CD4-positive, alpha-beta memory T cell (primary cell): ENCODE measurements around the gene PKN1. TPM values are rescaled to one million over a fixed set of nuclear protein-coding genes. Genes with fewer than 3 reads are reported as not detected.

Experiments used
- CTCF ChIA-PET: fragments of 350-600 bp; sonication (Branson Sonifier 250); formaldehyde crosslinking; loops from one replicate; lab custom pipeline; 2021; ENCODE audit warnings: inconsistent platforms; ENCODE audit not compliant: partially characterized antibody; lab: Charles Lee
- POLR2A ChIA-PET: fragments of 350-600 bp; sonication (Branson Sonifier 250); formaldehyde crosslinking; loops from one replicate; lab custom pipeline; 2021; ENCODE audit not compliant: partially characterized antibody; lab: Charles Lee
- DNase-seq, 5 donors: peaks; one replicate each; pipeline versions ENCODE4 v3.0.0 to v3.0.0-alpha.2; 2020 to 2022; ENCODE audit warnings: mixed read lengths in 1 of 5
- H3K27ac ChIP-seq: one replicate; pipeline ENCODE4 v1.7.0; 2013; ENCODE audit warnings: low read depth, low read length
- H3K27me3 ChIP-seq: 2 replicates; pipeline ENCODE4 v1.7.0; 2013; ENCODE audit warnings: mild to moderate bottlenecking, low read length, moderate library complexity; ENCODE audit not compliant: insufficient read depth
- H3K36me3 ChIP-seq: 2 replicates; pipeline ENCODE4 v1.7.0; 2013; ENCODE audit warnings: mild to moderate bottlenecking, low read length, moderate library complexity; ENCODE audit not compliant: insufficient read depth
- H3K4me1 ChIP-seq: 2 replicates; pipeline ENCODE4 v1.7.0; 2013; ENCODE audit warnings: mild to moderate bottlenecking, low read length, moderate library complexity; ENCODE audit not compliant: insufficient read depth
- H3K4me3 ChIP-seq, 2 donors: one replicate each; pipeline ENCODE4 v1.7.0; 2013; ENCODE audit warnings: low read length in 2 of 2, mild to moderate bottlenecking in 1 of 2
- H3K9me3 ChIP-seq, 2 donors: one replicate each; pipeline ENCODE4 v1.7.0; 2013; ENCODE audit warnings: low read length in 2 of 2, control low read depth in 1 of 2; ENCODE audit not compliant: control insufficient read depth in 1 of 2
- H3K27ac Mint-ChIP-seq, 7 donors: one replicate each; pipeline ENCODE4 v1.8.0; 2020 to 2021; ENCODE audit warnings: mixed read lengths in 7 of 7, mild to moderate bottlenecking in 6 of 7, inconsistent platforms in 3 of 7, moderate library complexity in 3 of 7
- H3K27me3 Mint-ChIP-seq, 2 donors: one replicate each; pipeline ENCODE4 v1.8.0; 2020 to 2021; ENCODE audit warnings: mixed read lengths in 2 of 2
- H3K36me3 Mint-ChIP-seq, 2 donors: one replicate each; pipeline ENCODE4 v1.8.0; 2020 to 2021; ENCODE audit warnings: mixed read lengths in 2 of 2, inconsistent platforms in 1 of 2, mild to moderate bottlenecking in 1 of 2
- H3K4me1 Mint-ChIP-seq, 4 donors: one replicate each; pipeline ENCODE4 v1.8.0; 2020 to 2021; ENCODE audit warnings: mixed read lengths in 4 of 4, mild to moderate bottlenecking in 1 of 4
- H3K4me3 Mint-ChIP-seq, 8 donors: one replicate each; pipeline ENCODE4 v1.8.0; 2020 to 2021; ENCODE audit warnings: mixed read lengths in 8 of 8, mild to moderate bottlenecking in 7 of 8, moderate library complexity in 6 of 8, inconsistent platforms in 3 of 8
- H3K9me3 Mint-ChIP-seq, 8 donors: one replicate each; pipeline ENCODE4 v1.8.0; 2020 to 2021; ENCODE audit warnings: mixed read lengths in 8 of 8, mild to moderate bottlenecking in 5 of 8, inconsistent platforms in 3 of 8, moderate library complexity in 1 of 8
- intact Hi-C: fragments of 100-400 bp; cut with micrococcal nuclease; formaldehyde crosslinking; loops from one replicate; pipeline ENCODE4 v1.15.1; 2023
- polyA plus RNA-seq, 2 donors: library from polyadenylated mRNA; unstranded; fragments of 300-500 nt; fragmentation: Illumina TruSeq; gene quantifications; one replicate each; pipeline ENCODE4 v1.2.3, GENCODE V29; 2021
- total RNA-seq, 2 experiments: library from RNA; stranded (reverse); gene quantifications; one replicate each; pipeline ENCODE4 v1.2.3, GENCODE V29; 2021

PKN1 gene
- total and polyA plus RNA-seq, 4 experiments from 2014 or later, result 41.5 to 205 (median 138) TPM

DNA sequence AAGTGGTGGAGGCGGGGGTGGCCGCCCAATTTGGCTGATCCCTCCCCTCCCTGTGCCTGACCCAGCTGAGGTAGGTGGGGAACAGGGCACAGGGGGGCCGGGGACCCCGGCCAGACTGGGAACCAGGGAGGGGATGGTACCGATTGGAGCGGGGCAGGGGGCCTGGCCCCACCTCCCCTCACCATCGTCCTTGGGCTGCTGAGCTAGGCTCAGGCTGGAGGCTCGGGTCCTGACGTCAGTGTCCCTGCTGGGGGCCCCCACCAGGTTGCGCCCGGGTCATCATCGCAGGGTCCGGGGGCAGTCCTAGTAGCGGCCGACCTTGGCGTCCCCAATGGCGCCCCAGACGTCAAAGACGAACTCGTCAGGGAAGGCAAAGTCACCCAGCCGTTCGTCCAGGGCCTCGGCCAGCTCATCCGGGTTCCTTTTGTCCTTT, 45.0 kb downstream of the PKN1 start:
- ChIA-PET CTCF (interaction anchor here (1.2 to 4.3 kb wide), 6 partner anchors 11 to 341 kb away, joined by 3 to 44 read pairs (median 18); partner anchors contain the start of genes ASF1B and PKN1), POLR2A (interaction anchor here (1.2 to 2.7 kb wide), 2 partner anchors 17 to 57 kb away, joined by 4 to 6 read pairs; partner anchors contain the start of gene GIPC1)
- H3K27me3 Mint-ChIP-seq, result peaks cover 3 to 15% of the 10 kb centered on the region in 2 donors
- no peak overlapping the region for H3K27ac ChIP-seq
- peaks cover 6 to 15% of the 10 kb centered on the region in 2 donors for H3K36me3 Mint-ChIP-seq
- peaks cover 13 to 25% (median 19%) of the 10 kb centered on the region in 4 donors for H3K4me1 Mint-ChIP-seq
- peaks cover 10% of the 10 kb centered on the region for H3K36me3 ChIP-seq
- H3K27ac Mint-ChIP-seq, result no peak overlapping the region
- H3K4me3 Mint-ChIP-seq, result no peak overlapping the region
- peaks cover 27% of the 10 kb centered on the region for H3K4me1 ChIP-seq
- H3K9me3 ChIP-seq, result no peaks in the 10 kb centered on the region
- H3K27me3 ChIP-seq, result peaks cover 9% of the 10 kb centered on the region
- H3K4me3 ChIP-seq, result no peak overlapping the region
- DNase-seq, result no peak
- H3K9me3 Mint-ChIP-seq, result no peaks in the 10 kb centered on the region
- intact Hi-C loops, result no loop called here

DNA sequence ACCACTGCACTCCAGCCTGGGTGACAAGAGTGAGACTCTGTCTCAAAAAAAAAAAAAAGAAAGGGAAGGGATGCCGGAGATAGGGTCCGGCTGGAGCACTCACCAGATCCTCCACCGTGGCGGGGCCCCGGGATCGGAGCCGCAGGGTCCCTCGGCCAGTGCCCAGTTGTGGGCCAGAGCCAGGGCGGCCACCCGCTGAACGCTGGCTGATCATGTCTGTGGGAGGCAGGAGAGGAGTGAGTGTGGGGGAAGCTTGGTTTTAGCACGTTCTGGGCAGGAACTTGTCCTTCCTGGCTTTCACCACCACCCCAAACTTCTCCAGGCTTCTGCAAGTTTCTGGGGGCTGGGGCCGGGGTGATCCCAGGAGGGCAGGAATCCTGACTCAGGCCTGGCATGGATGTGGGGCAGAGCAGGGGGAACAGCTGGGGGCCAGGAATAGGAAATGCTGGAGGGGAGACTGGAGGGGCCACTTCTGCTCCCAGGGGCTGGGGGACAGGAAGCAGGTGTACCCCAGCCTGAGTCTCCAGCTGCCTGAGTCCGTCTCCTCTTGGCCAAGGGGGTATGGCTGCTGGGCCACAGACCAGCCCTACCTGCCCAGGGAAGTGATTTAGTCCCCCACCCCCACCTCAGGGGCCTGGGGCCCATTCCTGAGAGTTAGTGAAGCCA, 46.3 kb downstream of the PKN1 start:
- Mint-ChIP-seq H3K27me3 (peaks cover 1 to 12% of the 10 kb centered on the region in 2 donors), H3K4me3 (no peak overlapping the region), H3K4me1 (peaks cover 11 to 20% (median 16%) of the 10 kb centered on the region in 4 donors), H3K9me3 (no peaks in the 10 kb centered on the region), H3K27ac (peak overlapping the region in 1 of 7 donors; percentile 24), H3K36me3 (peaks cover 6 to 15% of the 10 kb centered on the region in 2 donors)
- Histone ChIP-seq H3K4me1 (peaks cover 24% of the 10 kb centered on the region), H3K36me3 (peaks cover 10% of the 10 kb centered on the region), H3K9me3 (no peaks in the 10 kb centered on the region), H3K4me3 (no peak overlapping the region), H3K27me3 (peaks cover 6% of the 10 kb centered on the region), H3K27ac (no peak overlapping the region)
- ChIA-PET CTCF (interaction anchor here (0.7 to 4.3 kb wide), 29 partner anchors 9 to 397 kb away, joined by 3 to 44 read pairs (median 5); partner anchors contain the start of genes ADGRE5, ASF1B, DDX39A and GIPC1), POLR2A (interaction anchor here (1.2 to 2.7 kb wide), 9 partner anchors 7 to 343 kb away, joined by 3 to 10 read pairs (median 4); partner anchors contain the start of genes ASF1B, DDX39A and GIPC1)
- intact Hi-C loops, result no loop called here
- no peak for DNase-seq

DNA sequence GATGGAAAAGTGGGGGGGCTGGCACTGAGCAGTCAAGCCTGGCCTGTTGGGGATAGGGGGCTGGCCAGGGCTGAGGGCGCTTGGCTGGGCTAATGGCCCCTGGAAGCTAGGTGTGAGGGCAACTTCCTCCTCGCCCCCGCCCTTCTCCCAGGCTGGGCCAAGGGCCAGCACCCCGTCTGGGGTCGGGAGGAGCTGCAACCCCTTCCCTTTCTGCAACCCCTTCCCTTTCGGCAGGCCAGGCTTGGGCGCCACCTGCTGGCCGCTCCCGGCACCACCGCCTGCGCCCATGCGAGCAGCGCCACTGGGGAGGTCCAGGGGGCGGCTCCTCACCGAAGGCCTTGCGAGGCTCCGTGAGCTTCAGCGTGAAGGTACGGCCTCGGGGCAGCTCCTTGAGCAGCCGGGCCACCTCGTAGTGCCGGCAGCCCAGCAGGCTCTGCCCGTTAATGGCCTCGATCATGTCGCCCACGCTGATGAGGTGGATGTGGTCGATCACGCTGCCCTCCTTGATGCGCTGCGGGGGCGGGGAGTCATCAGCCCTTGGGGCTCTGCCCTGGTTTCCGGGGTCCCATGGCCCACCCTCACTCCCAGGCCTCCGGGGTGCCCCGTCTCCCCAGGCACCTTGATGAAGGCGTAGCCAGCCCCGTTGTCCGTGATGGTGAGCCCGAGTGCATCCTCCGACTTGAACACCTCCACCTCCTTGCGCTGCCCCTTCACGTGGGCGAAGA, 47.0 kb downstream of the PKN1 start:
- Mint-ChIP-seq H3K4me3 (no peak overlapping the region), H3K27me3 (peaks cover 0 to 7% of the 10 kb centered on the region in 2 donors), H3K27ac (no peak overlapping the region), H3K4me1 (peaks cover 7 to 15% (median 11%) of the 10 kb centered on the region in 4 donors), H3K36me3 (peaks cover 6 to 15% of the 10 kb centered on the region in 2 donors), H3K9me3 (no peaks in the 10 kb centered on the region)
- DNase-seq, result peak; percentile 56 to 75 (median 64)
- Histone ChIP-seq H3K9me3 (no peaks in the 10 kb centered on the region), H3K27ac (no peak overlapping the region), H3K4me3 (no peak overlapping the region), H3K4me1 (peaks cover 18% of the 10 kb centered on the region), H3K36me3 (peaks cover 10% of the 10 kb centered on the region), H3K27me3 (no peaks in the 10 kb centered on the region)
- intact Hi-C loops, result loop anchor here (2.0 to 10.0 kb wide), 3 partner anchors 47 to 343 kb away; partner anchors contain the start of genes ADGRL1, ASF1B and PKN1
- ChIA-PET CTCF (interaction anchor here (0.5 to 4.3 kb wide), 42 partner anchors 8 to 599 kb away, joined by 3 to 44 read pairs (median 4); partner anchors contain the start of genes ADGRE5, ASF1B, DDX39A and GIPC1), POLR2A (interaction anchor here (1.0 to 2.7 kb wide), 10 partner anchors 8 to 344 kb away, joined by 3 to 10 read pairs (median 4); partner anchors contain the start of genes ASF1B, DDX39A and GIPC1)

DNA sequence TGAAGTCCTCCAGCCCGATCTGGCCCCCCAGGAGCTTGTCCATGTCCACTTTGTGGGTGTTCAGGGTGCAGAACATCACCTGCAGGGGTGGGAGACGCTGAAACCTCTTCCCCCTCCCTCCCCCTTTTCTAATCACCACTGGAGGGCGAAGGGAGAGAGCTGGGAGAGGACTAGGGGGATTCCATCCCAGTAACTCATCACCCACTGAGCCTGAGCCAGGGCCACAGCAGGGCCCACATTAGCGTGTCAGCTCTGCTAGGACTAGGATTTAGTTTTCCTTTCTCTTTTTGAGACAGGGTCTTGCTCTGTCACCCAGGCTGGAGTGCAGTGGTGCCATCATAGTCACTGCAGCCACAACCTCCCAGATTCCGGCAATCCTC, 47.6 kb downstream of the PKN1 start:
- H3K9me3 Mint-ChIP-seq, result no peaks in the 10 kb centered on the region
- intact Hi-C loops, result loop anchor here (2.0 to 10.0 kb wide), 3 partner anchors 48 to 344 kb away; partner anchors contain the start of genes ADGRL1, ASF1B and PKN1
- ChIA-PET POLR2A (interaction anchor here (1.0 to 2.4 kb wide), 8 partner anchors 9 to 344 kb away, joined by 3 to 10 read pairs (median 4); partner anchors contain the start of genes ASF1B and DDX39A), CTCF (interaction anchor here (0.5 to 4.3 kb wide), 40 partner anchors 9 to 599 kb away, joined by 3 to 44 read pairs (median 4); partner anchors contain the start of genes ADGRE5, ASF1B, DDX39A and GIPC1)
- H3K27ac Mint-ChIP-seq, result peak overlapping the region in 1 of 7 donors; percentile 23
- peaks cover 6 to 15% of the 10 kb centered on the region in 2 donors for H3K36me3 Mint-ChIP-seq
- no peak overlapping the region for H3K4me3 ChIP-seq
- H3K4me3 Mint-ChIP-seq, result no peak overlapping the region
- no peaks in the 10 kb centered on the region for H3K9me3 ChIP-seq
- H3K4me1 Mint-ChIP-seq, result peaks cover 7 to 12% (median 9%) of the 10 kb centered on the region in 4 donors
- no peaks in the 10 kb centered on the region for H3K27me3 ChIP-seq
- H3K36me3 ChIP-seq, result peaks cover 10% of the 10 kb centered on the region
- H3K27ac ChIP-seq, result no peak overlapping the region
- DNase-seq, result no peak
- peaks cover 0 to 7% of the 10 kb centered on the region in 2 donors for H3K27me3 Mint-ChIP-seq
- H3K4me1 ChIP-seq, result peaks cover 12% of the 10 kb centered on the region

DNA sequence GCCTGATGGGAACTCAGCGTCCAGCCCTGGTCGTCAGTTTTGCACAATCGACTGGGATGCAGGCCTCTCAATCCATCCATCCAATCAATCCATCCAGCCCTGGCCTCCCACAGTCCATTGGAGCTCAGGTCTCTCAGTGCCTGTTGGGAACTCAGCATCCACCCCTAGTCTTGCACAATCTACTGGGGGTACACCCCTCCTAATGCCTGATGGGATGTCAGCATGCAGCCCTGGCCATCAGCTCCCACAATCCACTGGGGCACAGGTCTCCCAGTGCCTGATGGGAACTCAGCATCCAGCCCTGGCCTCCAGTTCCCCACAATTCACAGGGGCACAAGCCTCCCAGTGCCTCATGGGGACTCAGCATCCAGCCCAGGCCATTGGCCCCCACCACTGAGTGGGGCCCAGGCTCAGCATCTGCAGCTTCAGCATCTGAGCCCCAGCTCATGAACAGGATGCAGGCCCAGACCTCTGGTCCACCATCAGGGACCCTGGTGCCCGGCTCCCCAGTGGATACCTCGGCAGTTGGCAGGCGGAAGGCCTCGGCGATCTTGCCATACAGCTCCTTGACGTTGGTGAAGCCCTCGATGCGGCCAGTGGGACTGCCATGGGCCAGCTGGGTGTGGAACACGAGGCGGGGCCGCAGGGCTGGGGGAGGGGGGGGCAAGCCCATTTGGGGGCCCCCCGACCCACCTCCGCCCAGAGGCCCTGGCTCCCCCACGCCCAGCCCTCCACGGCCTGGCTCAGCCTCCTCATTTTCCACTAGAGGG, 49.3 kb downstream of the PKN1 start:
- ChIA-PET POLR2A (interaction anchor here (1.2 kb wide), 1 partner anchor 13 kb away, joined by 3 read pairs; no protein-coding TSS in a partner anchor), CTCF (interaction anchor here (0.7 to 4.3 kb wide), 11 partner anchors 10 to 346 kb away, joined by 3 to 44 read pairs (median 5); partner anchors contain the start of genes ASF1B and PKN1)
- peaks cover 5 to 7% (median 6%) of the 10 kb centered on the region in 4 donors for H3K4me1 Mint-ChIP-seq
- Histone ChIP-seq H3K36me3 (peaks cover 10% of the 10 kb centered on the region), H3K4me1 (peaks cover 11% of the 10 kb centered on the region), H3K9me3 (no peaks in the 10 kb centered on the region), H3K4me3 (no peak overlapping the region), H3K27me3 (no peaks in the 10 kb centered on the region), H3K27ac (no peak overlapping the region)
- intact Hi-C loops, result loop anchor here (10.0 kb wide), 1 partner anchor 278 kb away; the partner anchor contains the start of gene ADGRL1
- DNase-seq, result no peak
- no peaks in the 10 kb centered on the region for H3K9me3 Mint-ChIP-seq
- peaks cover 8 to 10% of the 10 kb centered on the region in 2 donors for H3K36me3 Mint-ChIP-seq
- peak overlapping the region in 1 of 7 donors; percentile 21 for H3K27ac Mint-ChIP-seq
- no peak overlapping the region for H3K4me3 Mint-ChIP-seq
- no peaks in the 10 kb centered on the region for H3K27me3 Mint-ChIP-seq
